H1 (cell line): ENCODE data around the gene ATP6V1G3. TPM values are rescaled to one million over a fixed set of nuclear protein-coding genes. Genes with fewer than 3 reads are reported as not detected.

Experiments used
- CTCF ChIA-PET: fragments of 300-600 bp; sonication (Branson Sonifier 250); formaldehyde crosslinking; loops from one replicate; lab custom pipeline; 2021; ENCODE audit not compliant: partially characterized antibody; lab: Charles Lee
- POLR2A ChIA-PET: fragments of 300-600 bp; sonication (Branson Sonifier 250); formaldehyde crosslinking; loops from one replicate; lab custom pipeline; 2021; ENCODE audit warnings: inconsistent platforms; ENCODE audit not compliant: partially characterized antibody; lab: Charles Lee
- DNase-seq, 2 experiments: peaks; one replicate each; pipeline versions ENCODE4 v3.0.0 to v3.0.0-alpha.2; 2010 to 2022; ENCODE audit warnings: low spot score in 2 of 2, low read depth in 1 of 2, mixed read lengths in 1 of 2
- FAIRE-seq: peaks from 2 replicates; lab custom pipeline; 2011; peaks lifted over from hg19 to GRCh38; lab: Jason Lieb, UNC
- H2AFZ ChIP-seq: 2 replicates; pipeline ENCODE4 v1.8.1; 2012; ENCODE audit warnings: low read length, inconsistent platforms
- H2AK5ac ChIP-seq: 2 replicates; pipeline ENCODE4 v1.6.1; 2013; ENCODE audit warnings: low read depth, low read length
- H2BK120ac ChIP-seq: replicated peaks from 2 replicates; pipeline ENCODE3; 2013; ENCODE audit warnings: low read depth, low read length, inconsistent platforms
- H2BK12ac ChIP-seq: 2 replicates; pipeline ENCODE4 v1.6.1; 2013; ENCODE audit warnings: low read depth, low read length
- H2BK15ac ChIP-seq: 2 replicates; pipeline ENCODE4 v1.6.1; 2013; ENCODE audit warnings: low read length
- H2BK20ac ChIP-seq: 2 replicates; pipeline ENCODE4 v1.6.1; 2013; ENCODE audit warnings: low read length
- H2BK5ac ChIP-seq: 2 replicates; pipeline ENCODE4 v1.6.1; 2013; ENCODE audit warnings: low read depth, low read length
- H3K14ac ChIP-seq: 2 replicates; pipeline ENCODE4 v1.6.1; 2013; ENCODE audit warnings: inconsistent platforms; ENCODE audit not compliant: insufficient read length
- H3K18ac ChIP-seq: 2 replicates; pipeline ENCODE4 v1.6.1; 2013; ENCODE audit warnings: low read length; ENCODE audit errors: extremely low read depth
- H3K23ac ChIP-seq: 2 replicates; pipeline ENCODE4 v1.6.1; 2013; ENCODE audit warnings: inconsistent platforms; ENCODE audit not compliant: insufficient read length
- H3K23me2 ChIP-seq: 2 replicates; pipeline ENCODE4 v1.6.1; 2013; ENCODE audit warnings: low read depth, low read length
- H3K27ac ChIP-seq: 2 replicates; pipeline ENCODE4 v1.6.1; 2011; ENCODE audit warnings: low read depth, low read length, inconsistent platforms
- H3K27me3 ChIP-seq, 4 experiments: replicated peaks in 1 of 4; 1 replicate in 1 of 4; 2 replicates in 3 of 4; pipeline versions ENCODE4 v1.6.1 to v1.8.1; 2011 to 2013; ENCODE audit warnings: low read length in 3 of 4, mild to moderate bottlenecking in 3 of 4, inconsistent platforms in 2 of 4, mixed read lengths in 2 of 4, moderate library complexity in 1 of 4; ENCODE audit not compliant: control insufficient read depth in 3 of 4, insufficient read depth in 3 of 4; ENCODE audit errors: extremely low read depth in 1 of 4
- H3K36me3 ChIP-seq, 4 experiments: 2 replicates each; pipeline versions ENCODE4 v1.6.1 to v1.8.1; 2011 to 2013; ENCODE audit warnings: mild to moderate bottlenecking in 4 of 4, low read length in 3 of 4, moderate library complexity in 2 of 4, control low read depth in 1 of 4, inconsistent platforms in 1 of 4; ENCODE audit not compliant: insufficient read depth in 4 of 4, control insufficient read depth in 2 of 4
- H3K4ac ChIP-seq: replicated peaks from 2 replicates; pipeline ENCODE3; 2013; ENCODE audit warnings: low read length, low read depth, mixed read lengths, inconsistent platforms; ENCODE audit not compliant: insufficient read length
- H3K4me1 ChIP-seq, 4 experiments: replicated peaks in 1 of 4; 1 replicate in 1 of 4; 2 replicates in 3 of 4; pipeline versions ENCODE4 v1.6.1 to v1.8.1; 2011 to 2013; ENCODE audit warnings: low read length in 3 of 4, inconsistent platforms in 2 of 4, mixed read lengths in 1 of 4; ENCODE audit not compliant: insufficient read depth in 4 of 4, control insufficient read depth in 3 of 4
- H3K4me2 ChIP-seq, 2 experiments: 2 replicates each; pipeline versions ENCODE4 v1.6.1 to v1.8.1; 2011 to 2013; ENCODE audit warnings: low read depth in 2 of 2, low read length in 2 of 2, control low read depth in 1 of 2, inconsistent platforms in 1 of 2, mild to moderate bottlenecking in 1 of 2; ENCODE audit not compliant: insufficient read depth in 1 of 2
- H3K4me3 ChIP-seq, 4 experiments: fragments of 200-600, 300-600 bp in 1 of 4; sonication (generic), shearing (Covaris generic), sonication (Bioruptor Twin) in 1 of 4; 2 replicates each; pipeline versions ENCODE4 v1.5.1 to v1.8.1; 2011 to 2016; ENCODE audit warnings: low read length in 4 of 4, low read depth in 3 of 4, control low read depth in 2 of 4, inconsistent platforms in 2 of 4, mild to moderate bottlenecking in 2 of 4, mixed read lengths in 1 of 4, moderate library complexity in 1 of 4; ENCODE audit not compliant: insufficient read depth in 2 of 4; ENCODE audit errors: extremely low read depth in 1 of 4
- H3K56ac ChIP-seq: replicated peaks from 2 replicates; pipeline ENCODE3; 2013; ENCODE audit warnings: low read depth, mild to moderate bottlenecking, mixed read lengths, low read length, inconsistent platforms; ENCODE audit not compliant: insufficient read length
- H3K79me1 ChIP-seq: 2 replicates; pipeline ENCODE4 v1.6.1; 2013; ENCODE audit warnings: low read depth, low read length, control low read depth
- H3K79me2 ChIP-seq, 2 experiments: 2 replicates each; pipeline versions ENCODE4 v1.6.1 to v1.8.1; 2012 to 2013; ENCODE audit warnings: low read length in 2 of 2, mild to moderate bottlenecking in 2 of 2, inconsistent platforms in 1 of 2; ENCODE audit not compliant: insufficient read depth in 2 of 2, control insufficient read depth in 1 of 2
- H3K9ac ChIP-seq, 4 experiments: replicated peaks in 1 of 4; 1 replicate in 1 of 4; 2 replicates in 3 of 4; pipeline versions ENCODE4 v1.6.1 to v1.8.1; 2011 to 2013; ENCODE audit warnings: low read depth in 3 of 4, low read length in 3 of 4, control low read depth in 2 of 4, mild to moderate bottlenecking in 2 of 4, moderate library complexity in 2 of 4, inconsistent platforms in 1 of 4; ENCODE audit errors: extremely low read depth in 1 of 4
- H3K9me3 ChIP-seq, 2 experiments: 2 replicates each; pipeline versions ENCODE4 v1.6.1 to v1.8.1; 2012 to 2013; ENCODE audit warnings: mild to moderate bottlenecking in 2 of 2, moderate library complexity in 2 of 2, control low read depth in 1 of 2, inconsistent platforms in 1 of 2, low read depth in 1 of 2, low read length in 1 of 2, mixed read lengths in 1 of 2; ENCODE audit not compliant: insufficient read depth in 2 of 2
- H4K20me1 ChIP-seq, 2 experiments: replicated peaks in 1 of 2; 2 replicates each; pipeline versions ENCODE3 to v1.8.1; 2011 to 2013; ENCODE audit warnings: inconsistent platforms in 2 of 2, low read length in 2 of 2, mild to moderate bottlenecking in 1 of 2; ENCODE audit not compliant: insufficient read depth in 2 of 2, control insufficient read depth in 1 of 2
- H4K5ac ChIP-seq: 2 replicates; pipeline ENCODE4 v1.6.1; 2013; ENCODE audit warnings: low read length, low read depth, mixed read lengths, inconsistent platforms; ENCODE audit not compliant: insufficient read length
- H4K8ac ChIP-seq: 2 replicates; pipeline ENCODE4 v1.8.0; 2013; ENCODE audit warnings: mild to moderate bottlenecking, moderate library complexity, low read length, inconsistent platforms; ENCODE audit not compliant: insufficient read depth; ENCODE audit errors: extremely low read depth
- H4K91ac ChIP-seq: replicated peaks from 2 replicates; pipeline ENCODE3; 2013; ENCODE audit warnings: low read length, mixed read lengths, inconsistent platforms; ENCODE audit not compliant: insufficient read length
- KDM1A ChIP-seq: fragments of 200-600, 300-600 bp; sonication (generic); IDR thresholded peaks from 2 replicates; pipeline ENCODE4 v1.7.1; 2016; ENCODE audit warnings: mild to moderate bottlenecking, low read length, borderline replicate concordance
- NANOG ChIP-seq: IDR thresholded peaks from 2 replicates; pipeline ENCODE4 v1.6.1; 2011; ENCODE audit warnings: low read length, low read depth, mild to moderate bottlenecking, inconsistent platforms; ENCODE audit not compliant: insufficient read depth, poor library complexity, severe bottlenecking
- WGBS, 2 experiments: shearing (Covaris generic) in 1 of 2; methylation state at CpG; one replicate each; pipeline versions ENCODE4 v1.1.6 to v1.1.7; 2013 to 2015; ENCODE audit warnings: low lambda C conversion rate in 2 of 2, mixed read lengths in 2 of 2, inconsistent platforms in 1 of 2, low coverage in 1 of 2, missing lambda C conversion rate in 1 of 2; ENCODE audit not compliant: insufficient replicate concordance in 2 of 2, insufficient coverage in 1 of 2, insufficient read length in 1 of 2; ENCODE audit errors: extremely low coverage in 1 of 2, missing lambda C conversion rate in 1 of 2; 5-methylcytosine and 5-hydroxymethylcytosine counted together
- polyA plus RNA-seq, 7 experiments: library from polyadenylated mRNA; depleted of rRNA in 3 of 7; stranded (reverse) in 5 of 7; unstranded in 2 of 7; fragments of >200 nt in 5 of 7; fragments of 200-250 nt in 2 of 7; gene quantifications; 1 replicate in 5 of 7; 2 replicates in 1 of 7; 4 replicates in 1 of 7; pipeline versions ENCODE4 v1.2.1 to v1.2.3, GENCODE V29; 2011 to 2013; ENCODE audit warnings: missing spikeins in 2 of 7, mixed read lengths in 2 of 7
- total RNA-seq: library from RNA; stranded (reverse); fragmentation: NEBNext Ultra II Directional; extraction: Animal tissue kit (Norgen Biotek cat#: 25700); gene quantifications from 2 replicates; pipeline ENCODE4 v1.2.1, GENCODE V29; 2021

Gene ATP6V1G3
- total and polyA plus RNA-seq, 2 of the 8 experiments (the other 6 are each of a cell fraction or from before 2014, with no cell fraction given) = not detected

GRCh38 chr1:198531891-198532290 is 8.6 kb downstream of the ATP6V1G3 start:
- FAIRE-seq (no peak), DNase-seq (no peak)
- H4K20me1 ChIP-seq = no peaks in the 10 kb centered on the region
- H3K4ac ChIP-seq = no peak overlapping the region
- H3K18ac ChIP-seq = no peak overlapping the region
- H2AK5ac ChIP-seq = no peak overlapping the region
- H3K56ac ChIP-seq = no peak overlapping the region
- no peaks in the 10 kb centered on the region for H3K23me2 ChIP-seq
- ChIA-PET CTCF (no interaction called here), POLR2A (no interaction called here)
- no peaks in the 10 kb centered on the region for H3K4me1 ChIP-seq
- H3K4me3 ChIP-seq = no peak overlapping the region
- no peaks in the 10 kb centered on the region for H3K27me3 ChIP-seq
- H3K79me2 ChIP-seq = no peaks in the 10 kb centered on the region
- no peak overlapping the region for H3K27ac ChIP-seq
- no peak overlapping the region for H3K23ac ChIP-seq
- no peak overlapping the region for H2BK20ac ChIP-seq
- no peaks in the 10 kb centered on the region for H3K79me1 ChIP-seq
- no peaks in the 10 kb centered on the region for H3K36me3 ChIP-seq
- no peak overlapping the region for H4K8ac ChIP-seq
- no peak overlapping the region for H2BK5ac ChIP-seq
- no peak overlapping the region for H2BK15ac ChIP-seq
- H3K4me2 ChIP-seq = no peak overlapping the region
- no peak overlapping the region for H3K14ac ChIP-seq
- no peak overlapping the region for H2BK120ac ChIP-seq
- H2AFZ ChIP-seq = no peak overlapping the region
- no peak overlapping the region for H2BK12ac ChIP-seq
- no peak overlapping the region for H3K9ac ChIP-seq
- WGBS, 2 experiments = 84% methylated on average over 3 of the region's 3 CpGs; no CpG with 5 or more reads in 1 of the 2 experiments
- H3K9me3 ChIP-seq = no peaks in the 10 kb centered on the region
- no peak overlapping the region for H4K5ac ChIP-seq
- H4K91ac ChIP-seq = no peak overlapping the region
- TF ChIP-seq KDM1A (no peak), NANOG (no peak)
